Bronchial epithelial cell (primary cell): ENCODE data around the gene TFPI. TPM values are rescaled to one million over a fixed set of nuclear protein-coding genes. Genes with fewer than 3 reads are reported as not detected.

Source experiments
- DNase-seq: peaks from one replicate; pipeline ENCODE4 v3.0.0-alpha.2; 2010; ENCODE audit warnings: low read depth
- FAIRE-seq: peaks from 2 replicates; lab custom pipeline; 2011; peaks lifted over from hg19 to GRCh38; lab: Jason Lieb, UNC
- H3K27me3 ChIP-seq: 2 replicates; pipeline ENCODE4 v1.5.1; 2011; ENCODE audit warnings: low read length; ENCODE audit not compliant: control insufficient read depth, insufficient read depth
- H3K36me3 ChIP-seq: 2 replicates; pipeline ENCODE4 v1.5.1; 2011; ENCODE audit warnings: low read length; ENCODE audit not compliant: control insufficient read depth, insufficient read depth
- H3K4me3 ChIP-seq: 2 replicates; pipeline ENCODE4 v1.5.1; 2011; ENCODE audit warnings: mild to moderate bottlenecking, low read depth, low read length, control low read depth
- total RNA-seq: library from RNA; depleted of rRNA; stranded (reverse); fragments of >200 nt; gene quantifications from 2 replicates; pipeline ENCODE4 v1.2.1, GENCODE V29; 2014
- TF ChIP-seq, protein P1 (sequence below): IDR thresholded peaks from 2 replicates; pipeline ENCODE4 v1.5.1; 2011; ENCODE audit warnings: mild to moderate bottlenecking, moderate library complexity, low read length, control low read depth, inconsistent platforms; ENCODE audit not compliant: insufficient read depth, severe bottlenecking

Gene TFPI
- total RNA-seq, 1 donor from 2014 or later, result 2.1 TPM

DNA sequence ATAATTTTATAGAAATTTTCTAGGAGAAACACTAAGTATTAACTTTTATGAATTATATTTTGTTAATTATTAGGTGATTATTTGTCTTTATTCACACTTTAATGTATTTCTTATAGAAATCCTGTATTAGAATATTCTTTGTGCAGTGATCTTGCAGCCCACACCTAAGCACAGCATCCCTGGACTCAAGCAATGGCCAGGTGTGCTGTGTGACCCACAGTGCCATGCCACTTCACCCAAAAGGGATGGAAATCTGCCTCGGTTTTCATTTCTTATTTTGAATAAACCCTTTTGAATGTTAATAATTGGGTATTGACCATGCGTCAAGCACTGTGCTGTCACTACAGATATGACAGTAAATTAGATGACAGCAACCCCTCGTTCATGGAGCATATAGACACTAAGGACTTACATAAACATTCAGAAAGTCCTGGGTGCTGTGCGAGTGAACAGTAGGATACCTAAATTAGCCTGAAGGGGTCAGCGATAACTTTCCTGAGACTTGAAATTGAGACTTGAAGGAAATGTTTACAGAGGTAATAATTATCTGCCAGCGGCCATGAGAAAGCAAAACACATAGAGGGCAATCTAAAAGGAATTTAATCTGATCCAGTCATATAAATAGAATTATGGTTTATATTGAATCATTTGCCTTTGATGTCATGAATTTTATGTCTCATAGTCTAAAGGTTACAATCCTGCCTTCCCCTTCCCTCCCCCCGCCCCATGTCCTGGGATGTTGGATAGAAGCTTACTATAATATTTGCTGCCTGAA, 53.5 kb downstream of the TFPI start:
- Histone ChIP-seq H3K4me3 (no peak overlapping the region), H3K27me3 (no peaks in the 10 kb centered on the region), H3K36me3 (no peaks in the 10 kb centered on the region)
- no peak for FAIRE-seq
- DNase-seq, result peak; percentile 28
- TF ChIP-seq, protein P1, sequence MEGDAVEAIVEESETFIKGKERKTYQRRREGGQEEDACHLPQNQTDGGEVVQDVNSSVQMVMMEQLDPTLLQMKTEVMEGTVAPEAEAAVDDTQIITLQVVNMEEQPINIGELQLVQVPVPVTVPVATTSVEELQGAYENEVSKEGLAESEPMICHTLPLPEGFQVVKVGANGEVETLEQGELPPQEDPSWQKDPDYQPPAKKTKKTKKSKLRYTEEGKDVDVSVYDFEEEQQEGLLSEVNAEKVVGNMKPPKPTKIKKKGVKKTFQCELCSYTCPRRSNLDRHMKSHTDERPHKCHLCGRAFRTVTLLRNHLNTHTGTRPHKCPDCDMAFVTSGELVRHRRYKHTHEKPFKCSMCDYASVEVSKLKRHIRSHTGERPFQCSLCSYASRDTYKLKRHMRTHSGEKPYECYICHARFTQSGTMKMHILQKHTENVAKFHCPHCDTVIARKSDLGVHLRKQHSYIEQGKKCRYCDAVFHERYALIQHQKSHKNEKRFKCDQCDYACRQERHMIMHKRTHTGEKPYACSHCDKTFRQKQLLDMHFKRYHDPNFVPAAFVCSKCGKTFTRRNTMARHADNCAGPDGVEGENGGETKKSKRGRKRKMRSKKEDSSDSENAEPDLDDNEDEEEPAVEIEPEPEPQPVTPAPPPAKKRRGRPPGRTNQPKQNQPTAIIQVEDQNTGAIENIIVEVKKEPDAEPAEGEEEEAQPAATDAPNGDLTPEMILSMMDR, result no peak

DNA sequence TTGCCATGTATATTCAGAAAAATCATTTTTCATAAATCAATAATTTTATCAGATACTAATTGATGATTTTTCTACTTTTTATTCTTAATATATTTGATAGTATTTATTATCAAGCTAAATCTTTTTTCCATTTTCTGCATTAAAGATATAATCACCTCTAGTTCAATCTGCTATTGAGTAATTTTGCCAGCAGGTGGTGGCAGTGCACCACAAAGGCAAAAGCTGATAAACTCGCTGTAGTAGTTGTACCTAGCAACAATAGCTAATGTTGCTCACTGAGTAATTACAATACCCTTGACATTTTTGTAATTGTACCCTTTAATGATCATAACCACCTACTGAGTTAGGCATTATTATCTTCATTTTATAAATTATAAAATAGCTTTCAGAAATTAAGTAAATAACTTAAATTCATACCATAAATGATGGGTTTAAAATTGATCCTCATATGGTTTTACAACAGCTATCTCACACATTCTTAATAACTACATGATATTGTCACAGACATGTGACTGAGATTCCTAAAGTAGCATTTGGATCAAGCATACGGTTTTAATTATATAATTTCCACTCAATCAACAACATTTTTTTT, 54.2 kb downstream of the TFPI start:
- TF ChIP-seq, protein P1, result peak; percentile 50
- FAIRE-seq, result no peak
- Histone ChIP-seq H3K36me3 (no peaks in the 10 kb centered on the region), H3K4me3 (no peak overlapping the region), H3K27me3 (no peaks in the 10 kb centered on the region)
- DNase-seq, result peak; percentile 48

DNA sequence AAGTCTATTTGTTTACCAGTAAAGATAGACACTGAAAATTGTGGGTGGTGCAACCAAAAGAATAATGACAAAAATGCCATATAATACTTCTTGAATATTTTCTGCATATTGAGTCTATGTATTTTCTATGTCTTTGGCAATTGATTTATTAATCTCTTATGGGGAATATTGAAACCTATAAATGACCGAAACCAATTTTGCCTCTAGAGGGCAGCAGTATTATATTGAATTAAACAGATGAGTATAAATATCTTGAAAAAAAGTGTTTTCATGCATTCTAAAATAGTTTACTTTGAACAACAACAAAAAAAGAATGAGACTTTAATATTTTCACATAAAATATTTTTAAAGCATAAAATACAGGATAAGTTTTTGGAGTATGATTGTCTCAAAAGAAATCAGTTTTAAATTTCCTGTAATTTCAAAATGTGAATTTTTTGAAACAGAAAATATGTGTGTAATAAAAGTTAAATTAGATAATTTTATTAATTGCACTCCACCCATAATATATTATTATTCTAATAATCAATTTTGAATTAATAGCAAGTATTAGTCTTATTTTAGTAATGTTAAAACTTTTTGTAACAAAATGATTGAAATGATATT, 56.3 kb downstream of the TFPI start:
- DNase-seq, result peak; percentile 25
- no peak overlapping the region for H3K4me3 ChIP-seq
- no peak for FAIRE-seq
- H3K27me3 ChIP-seq, result no peaks in the 10 kb centered on the region
- TF ChIP-seq, protein P1, result peak; percentile 10
- no peaks in the 10 kb centered on the region for H3K36me3 ChIP-seq

DNA sequence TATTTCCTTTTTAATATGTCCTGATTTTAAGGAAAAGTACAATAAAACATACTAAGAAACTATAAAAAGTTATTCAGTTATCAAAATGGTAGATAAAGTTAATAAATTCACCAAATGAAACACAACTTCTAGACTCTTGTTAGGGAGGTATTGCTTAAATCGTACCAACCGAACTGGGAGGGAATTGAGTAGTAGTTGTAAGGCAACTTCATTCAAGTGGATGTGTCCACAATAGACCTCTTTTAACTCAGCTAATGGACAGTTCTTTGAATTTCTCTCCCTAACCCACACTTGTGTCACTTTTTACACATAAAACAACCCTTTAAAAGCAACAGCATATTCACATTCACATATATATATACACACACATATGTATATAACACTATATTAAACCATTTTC, 57.1 kb downstream of the TFPI start:
- FAIRE-seq, result no peak
- H3K36me3 ChIP-seq, result no peaks in the 10 kb centered on the region
- TF ChIP-seq, protein P1, result no peak

DNA sequence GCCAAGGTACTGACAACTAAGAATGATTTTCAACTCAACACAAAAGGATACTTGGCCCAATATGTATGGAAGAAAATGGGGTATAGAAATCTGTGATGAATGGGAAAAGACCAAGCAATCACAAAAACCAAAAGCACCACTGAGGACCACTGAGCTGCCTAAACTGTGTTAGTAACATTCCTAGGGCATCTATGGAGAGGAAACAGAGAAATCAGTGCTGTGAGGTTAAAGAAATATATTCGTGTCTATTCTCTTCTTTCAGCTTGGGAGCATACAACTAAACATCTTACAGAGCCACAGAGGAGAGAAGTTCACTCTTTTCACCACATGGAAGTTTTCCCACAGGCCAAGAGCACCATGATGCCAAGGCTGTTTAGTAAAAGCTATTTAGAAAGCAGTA, 58.9 kb downstream of the TFPI start:
- Histone ChIP-seq H3K36me3 (no peaks in the 10 kb centered on the region), H3K27me3 (no peaks in the 10 kb centered on the region), H3K4me3 (no peak overlapping the region)
- no peak for FAIRE-seq
- no peak for DNase-seq
- TF ChIP-seq, protein P1, result no peak

More for the DNA sequence above, 57.1 kb downstream of the TFPI start:
- Histone ChIP-seq H3K4me3 (no peak overlapping the region), H3K27me3 (no peaks in the 10 kb centered on the region)
- no peak for DNase-seq
